Measurements from ENCODE around the gene DCTN5. TPM values are rescaled to one million over a fixed set of nuclear protein-coding genes. Genes with fewer than 3 reads are reported as not detected.

DCTN5 gene
- total RNA-seq, 1 donor from 2014 or later: 103 TPM

DNA sequence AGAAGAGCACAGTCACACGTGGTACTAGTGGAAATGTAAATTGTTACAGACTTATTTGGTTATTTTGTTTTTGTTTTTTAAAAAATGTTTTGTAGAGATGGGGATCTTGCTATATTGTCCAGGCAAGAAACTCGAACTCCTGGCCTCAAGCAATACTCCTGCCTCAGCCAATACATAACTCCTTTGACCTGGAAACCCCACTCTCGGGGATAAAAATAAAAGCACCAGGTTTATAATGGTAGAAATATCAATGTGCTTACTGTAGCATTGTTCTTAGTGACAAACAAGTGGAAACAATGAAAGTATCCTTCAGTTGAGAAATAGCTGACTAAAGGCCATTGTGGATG is 83.5 kb downstream of the DCTN5 start:
- intact Hi-C loops (cut with micrococcal nuclease): no loop called here

DNA sequence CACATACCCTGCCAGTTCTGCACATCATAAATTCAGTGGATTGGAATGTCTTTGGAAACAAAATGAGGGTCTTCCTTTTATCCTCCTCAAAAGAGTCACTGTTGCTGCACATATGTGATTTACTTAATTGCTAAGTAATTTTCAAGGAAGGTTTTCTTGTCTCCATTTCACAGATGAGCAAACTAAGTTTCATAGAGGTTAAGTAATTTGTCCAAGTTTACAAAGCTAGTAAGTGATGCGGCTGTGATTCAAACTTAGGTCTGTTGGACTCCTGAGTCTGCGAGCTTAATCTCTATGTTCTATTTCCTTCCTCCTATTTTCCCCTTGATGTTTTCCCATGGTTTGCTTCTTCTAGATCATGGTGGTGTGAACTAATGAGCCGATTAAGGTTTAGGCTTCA is 85.4 kb downstream of the DCTN5 start:
- intact Hi-C loops (cut with micrococcal nuclease): no loop called here

Other genes starting within 250 kb of the DCTN5 start
- gene COG7, start 188.3 kb upstream of the DCTN5 start, total RNA-seq: 19.3 and 20.0 TPM in 2 replicates
- 124 and 126 TPM in 2 replicates for gene GGA2, start 131.0 kb upstream of the DCTN5 start, total RNA-seq
- gene EARS2, start 84.1 kb upstream of the DCTN5 start, total RNA-seq: 19.8 and 21.5 TPM in 2 replicates
- gene UBFD1, start 83.7 kb upstream of the DCTN5 start, total RNA-seq: 42.7 and 45.4 TPM in 2 replicates
- 95.1 and 97.6 TPM in 2 replicates for gene NDUFAB1, start 45.1 kb upstream of the DCTN5 start, total RNA-seq
- 21.7 and 23.0 TPM in 2 replicates for gene PALB2, start 156 bp upstream of the DCTN5 start, total RNA-seq
- gene PLK1, start 37.4 kb downstream of the DCTN5 start, total RNA-seq: 88.1 and 91.8 TPM in 2 replicates
- not detected in 2 replicates for gene ERN2, start 71.8 kb downstream of the DCTN5 start, total RNA-seq
- gene CHP2, start 113.6 kb downstream of the DCTN5 start, total RNA-seq: not detected in 2 replicates
- gene PRKCB, start 194.5 kb downstream of the DCTN5 start, total RNA-seq: 71.8 and 71.9 TPM in 2 replicates